Measurements from ENCODE around the gene MRPL51.
A peak's percentile ranks its signal among the peaks of the same experiment; 100 is the strongest.
"Not testable (repeated sequence)": the region's sequence is repeated elsewhere in the genome, so short reads cannot be mapped to it uniquely, and the experiment has no call there.

Gene MRPL51

GRCh38 chr12:6530576-6531260, 37.7 kb upstream of the MRPL51 start:
- no peak for DNase-seq

- no peak for DNase-seq
These were observed 36.3 kb upstream of the MRPL51 start for GRCh38 chr12:6529291-6529737.

GRCh38 chr12:6528539-6529235, 35.6 kb upstream of the MRPL51 start:
- DNase-seq, result no peak

GRCh38 chr12:6527711-6528110, 34.6 kb upstream of the MRPL51 start:
- no peak for DNase-seq

GRCh38 chr12:6526766-6527525, 33.9 kb upstream of the MRPL51 start:
- no peak for DNase-seq

GRCh38 chr12:6526201-6526600, 33.1 kb upstream of the MRPL51 start:
- no peak for DNase-seq

- DNase-seq, result no peak
These were observed 31.6 kb upstream of the MRPL51 start for GRCh38 chr12:6524648-6525047.

GRCh38 chr12:6523708-6524107, 30.6 kb upstream of the MRPL51 start:
- no peak for DNase-seq

- DNase-seq, result no peak
These were observed 29.1 kb upstream of the MRPL51 start for GRCh38 chr12:6522193-6522592.

- DNase-seq, result no peak
These were observed 27.1 kb upstream of the MRPL51 start for GRCh38 chr12:6520186-6520585.

- DNase-seq, result no peak
These were observed 15.0 kb upstream of the MRPL51 start for GRCh38 chr12:6508087-6508486.

- no peak for DNase-seq
These were observed 14.3 kb upstream of the MRPL51 start for GRCh38 chr12:6507102-6507998.

GRCh38 chr12:6500466-6500865, 7.4 kb upstream of the MRPL51 start:
- no peak for DNase-seq

GRCh38 chr12:6497291-6497690, 4.2 kb upstream of the MRPL51 start:
- DNase-seq, result not testable (repeated sequence)

GRCh38 chr12:6494968-6495367, 1.9 kb upstream of the MRPL51 start:
- DNase-seq, result no peak

GRCh38 chr12:6494258-6494743, 1.2 kb upstream of the MRPL51 start:
- no peak for DNase-seq

- peak; percentile 95 for DNase-seq
These were observed 615 bp upstream of the MRPL51 start, which contains the start of gene NCAPD2 for GRCh38 chr12:6493497-6494257. Gene NCAPD2, plus strand, starts transcription at chr12:6494102. Its CDS starts 997 bp downstream, at chr12:6495099.

- DNase-seq, result not testable (repeated sequence)
These were observed 2.4 kb downstream of the MRPL51 start for GRCh38 chr12:6490673-6491072.

GRCh38 chr12:6489449-6489848, 3.6 kb downstream of the MRPL51 start:
- no peak for DNase-seq

- no peak for DNase-seq
These were observed 4.8 kb downstream of the MRPL51 start for GRCh38 chr12:6488240-6488639.

- DNase-seq, result no peak
These were observed 14.6 kb downstream of the MRPL51 start for GRCh38 chr12:6478416-6478815.

Data from CD4-positive, alpha-beta T cell treated with Interferon gamma for 1 hour (primary cell).